ENCODE results near the gene PSMB2. TPM values are rescaled to one million over a fixed set of nuclear protein-coding genes. Genes with fewer than 3 reads are reported as not detected.

PSMB2 gene
- total RNA-seq, 1 experiment from 2014 or later = 82.6 TPM

DNA sequence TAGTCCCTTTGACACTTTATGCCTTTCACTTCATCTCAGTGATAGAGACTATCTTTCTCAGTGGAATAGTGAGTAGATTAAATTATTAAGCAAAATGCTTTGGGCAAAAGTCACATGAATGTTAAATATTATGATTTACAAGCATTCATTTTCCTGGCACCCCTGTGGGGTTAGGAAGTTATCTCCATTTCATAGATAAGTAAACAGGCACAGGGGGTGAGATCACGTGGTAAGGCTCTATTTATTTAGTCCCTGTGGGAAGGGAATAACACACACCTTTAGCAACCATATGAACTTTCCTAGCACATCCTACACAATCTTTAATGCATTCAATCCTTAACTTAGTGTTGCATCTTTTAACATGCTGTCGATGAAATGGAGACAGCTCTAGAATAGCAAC, 12.3 kb downstream of the PSMB2 start:
- no peak for DNase-seq (ENCODE audit: unreplicated experiment)
- ChIA-PET POLR2A (interaction anchor here (1.9 kb wide), 1 partner anchor 9 kb away, joined by 11 read pairs; no protein-coding TSS in a partner anchor), CTCF (interaction anchor here (0.6 to 2.1 kb wide), 2 partner anchors 17 to 87 kb away, joined by 3 to 15 read pairs; no protein-coding TSS in a partner anchor)
- Mint-ChIP-seq H3K36me3 (ENCODE audit: insufficient read depth, unreplicated experiment) (peaks cover 80% of the 10 kb centered on the region), H3K4me1 (ENCODE audit: insufficient read depth, unreplicated experiment) (no peaks in the 10 kb centered on the region), H3K27me3 (ENCODE audit: insufficient read depth, unreplicated experiment) (no peaks in the 10 kb centered on the region), H3K27ac (ENCODE audit: low read depth, unreplicated experiment) (no peak overlapping the region), H3K4me3 (ENCODE audit: unreplicated experiment) (no peak overlapping the region), H3K9me3 (ENCODE audit: unreplicated experiment) (no peaks in the 10 kb centered on the region)
- no TSS peak for BruUV-seq (replicated peaks)
- intact Hi-C loops (cut with micrococcal nuclease) = no loop called here
- TF ChIP-seq, protein P1, sequence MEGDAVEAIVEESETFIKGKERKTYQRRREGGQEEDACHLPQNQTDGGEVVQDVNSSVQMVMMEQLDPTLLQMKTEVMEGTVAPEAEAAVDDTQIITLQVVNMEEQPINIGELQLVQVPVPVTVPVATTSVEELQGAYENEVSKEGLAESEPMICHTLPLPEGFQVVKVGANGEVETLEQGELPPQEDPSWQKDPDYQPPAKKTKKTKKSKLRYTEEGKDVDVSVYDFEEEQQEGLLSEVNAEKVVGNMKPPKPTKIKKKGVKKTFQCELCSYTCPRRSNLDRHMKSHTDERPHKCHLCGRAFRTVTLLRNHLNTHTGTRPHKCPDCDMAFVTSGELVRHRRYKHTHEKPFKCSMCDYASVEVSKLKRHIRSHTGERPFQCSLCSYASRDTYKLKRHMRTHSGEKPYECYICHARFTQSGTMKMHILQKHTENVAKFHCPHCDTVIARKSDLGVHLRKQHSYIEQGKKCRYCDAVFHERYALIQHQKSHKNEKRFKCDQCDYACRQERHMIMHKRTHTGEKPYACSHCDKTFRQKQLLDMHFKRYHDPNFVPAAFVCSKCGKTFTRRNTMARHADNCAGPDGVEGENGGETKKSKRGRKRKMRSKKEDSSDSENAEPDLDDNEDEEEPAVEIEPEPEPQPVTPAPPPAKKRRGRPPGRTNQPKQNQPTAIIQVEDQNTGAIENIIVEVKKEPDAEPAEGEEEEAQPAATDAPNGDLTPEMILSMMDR (IDR thresholded peaks at IDR 0.05; ENCODE audit: unreplicated experiment) = no peak

DNA sequence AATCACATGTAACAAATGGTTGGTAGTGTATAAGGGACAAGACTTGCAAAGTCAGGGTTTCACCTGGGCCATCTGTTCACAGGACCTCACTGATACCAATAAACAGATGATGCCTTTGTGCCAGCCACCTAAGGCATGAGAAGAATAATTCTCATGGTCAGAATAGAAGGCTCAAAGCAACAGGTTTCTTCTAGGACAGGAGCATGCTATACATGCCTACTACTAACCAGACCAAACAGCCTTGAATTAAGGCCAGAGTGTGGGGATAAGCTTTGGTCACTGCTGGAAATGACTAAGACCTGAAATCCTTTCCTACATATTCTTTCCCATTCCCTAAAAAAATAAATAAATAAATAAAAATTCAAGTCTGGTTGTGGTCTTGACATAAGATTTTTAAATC, 17.5 kb downstream of the PSMB2 start:
- intact Hi-C loops (cut with micrococcal nuclease) = no loop called here
- BruUV-seq (replicated peaks) = no TSS peak
- no peak for DNase-seq (ENCODE audit: unreplicated experiment)
- Mint-ChIP-seq H3K4me1 (ENCODE audit: insufficient read depth, unreplicated experiment) (no peaks in the 10 kb centered on the region), H3K36me3 (ENCODE audit: insufficient read depth, unreplicated experiment) (peaks cover 55% of the 10 kb centered on the region), H3K4me3 (ENCODE audit: unreplicated experiment) (no peak overlapping the region), H3K27ac (ENCODE audit: low read depth, unreplicated experiment) (no peak overlapping the region), H3K27me3 (ENCODE audit: insufficient read depth, unreplicated experiment) (no peaks in the 10 kb centered on the region), H3K9me3 (ENCODE audit: unreplicated experiment) (no peaks in the 10 kb centered on the region)
- ChIA-PET CTCF (interaction anchor here (0.7 kb wide), 2 partner anchors 10 to 15 kb away, joined by 3 read pairs; no protein-coding TSS in a partner anchor), POLR2A (interaction anchor here (1.1 kb wide), 1 partner anchor 9 kb away, joined by 3 read pairs; no protein-coding TSS in a partner anchor)
- TF ChIP-seq, protein P1 (IDR thresholded peaks at IDR 0.05; ENCODE audit: unreplicated experiment) = no peak

DNA sequence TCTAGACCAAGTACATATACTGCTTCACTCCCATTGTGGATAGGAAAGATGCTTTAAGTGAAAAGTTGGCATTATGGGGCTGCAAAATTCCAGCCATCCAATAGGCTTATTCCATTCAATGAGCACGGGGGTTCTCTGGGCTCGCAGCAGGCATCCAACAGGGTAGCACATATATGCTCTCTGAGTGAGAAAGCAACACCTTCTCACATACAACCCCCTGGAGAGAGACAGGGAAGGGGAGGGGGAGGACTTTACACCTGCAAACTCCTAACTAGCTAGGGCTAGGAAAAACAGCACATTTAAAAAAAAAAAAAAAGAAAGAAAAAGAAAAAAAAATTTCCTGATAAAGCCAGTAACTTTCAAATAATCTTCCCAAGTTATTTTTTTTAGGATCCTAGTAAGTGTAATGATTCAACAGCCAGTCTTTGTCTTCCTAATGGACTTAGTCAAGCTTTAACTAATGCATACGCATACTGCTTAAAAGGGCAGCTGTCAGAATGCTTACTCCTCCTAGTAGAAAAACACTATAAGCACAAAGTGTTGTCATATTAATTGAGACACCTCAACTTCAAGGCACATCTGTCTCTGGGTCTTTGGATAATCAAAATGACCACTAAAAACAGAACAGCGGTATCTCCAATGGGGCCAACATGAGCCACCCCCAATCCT, 18.7 kb downstream of the PSMB2 start:
- BruUV-seq (replicated peaks) = no TSS peak
- intact Hi-C loops (cut with micrococcal nuclease) = no loop called here

More for the DNA sequence above, 18.7 kb downstream of the PSMB2 start:
- H3K9me3 Mint-ChIP-seq (ENCODE audit: unreplicated experiment) = no peaks in the 10 kb centered on the region
- no peak overlapping the region for H3K4me3 Mint-ChIP-seq (ENCODE audit: unreplicated experiment)
- peaks cover 7% of the 10 kb centered on the region for H3K4me1 Mint-ChIP-seq (ENCODE audit: insufficient read depth, unreplicated experiment)
- CTCF ChIA-PET = no interaction called here
- TF ChIP-seq, protein P1 (IDR thresholded peaks at IDR 0.05; ENCODE audit: unreplicated experiment) = no peak
- H3K36me3 Mint-ChIP-seq (ENCODE audit: insufficient read depth, unreplicated experiment) = peaks cover 52% of the 10 kb centered on the region
- H3K27ac Mint-ChIP-seq (ENCODE audit: low read depth, unreplicated experiment) = no peak overlapping the region
- H3K27me3 Mint-ChIP-seq (ENCODE audit: insufficient read depth, unreplicated experiment) = no peaks in the 10 kb centered on the region
- POLR2A ChIA-PET = interaction anchor here (0.7 kb wide), 1 partner anchor 171 kb away, joined by 3 read pairs; no protein-coding TSS in a partner anchor
- no peak for DNase-seq (ENCODE audit: unreplicated experiment)
